Islet precursor cell (in vitro differentiated cells): Measurements from ENCODE around the gene GID4.

Experiments used
- DNase-seq: peaks from one replicate; pipeline ENCODE4 v3.0.0-alpha.2; 2018

The GID4 gene

GRCh38 chr17:18017958-18018357, 21.2 kb upstream of the GID4 start:
- DNase-seq, result no peak

GRCh38 chr17:18018411-18018921, 20.7 kb upstream of the GID4 start:
- no peak for DNase-seq

- DNase-seq, result no peak
Observed at GRCh38 chr17:18019838-18020154, 19.4 kb upstream of the GID4 start.

GRCh38 chr17:18020971-18021370, 18.2 kb upstream of the GID4 start:
- no peak for DNase-seq

DNA sequence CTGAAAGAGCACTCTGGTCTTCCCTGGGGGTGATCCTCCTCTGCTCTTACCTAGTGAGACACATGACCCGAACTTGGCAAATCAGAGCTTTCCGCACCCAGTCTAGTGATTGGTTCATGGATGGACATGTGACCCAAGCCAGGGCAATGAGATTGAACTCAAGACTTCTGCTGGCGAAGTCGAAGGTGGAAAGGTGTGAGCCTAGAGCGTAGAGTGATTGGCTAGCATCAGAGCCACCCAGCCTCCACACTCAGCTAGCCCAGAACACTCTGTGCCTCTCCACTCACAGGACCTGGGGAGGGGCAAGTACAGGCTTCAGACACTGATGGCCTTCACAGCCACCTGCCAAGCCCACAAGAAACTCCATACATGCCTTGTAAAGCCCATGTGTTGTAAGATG, 17.8 kb upstream of the GID4 start:
- DNase-seq, result no peak

GRCh38 chr17:18025241-18025944, 13.8 kb upstream of the GID4 start:
- no peak for DNase-seq

DNA sequence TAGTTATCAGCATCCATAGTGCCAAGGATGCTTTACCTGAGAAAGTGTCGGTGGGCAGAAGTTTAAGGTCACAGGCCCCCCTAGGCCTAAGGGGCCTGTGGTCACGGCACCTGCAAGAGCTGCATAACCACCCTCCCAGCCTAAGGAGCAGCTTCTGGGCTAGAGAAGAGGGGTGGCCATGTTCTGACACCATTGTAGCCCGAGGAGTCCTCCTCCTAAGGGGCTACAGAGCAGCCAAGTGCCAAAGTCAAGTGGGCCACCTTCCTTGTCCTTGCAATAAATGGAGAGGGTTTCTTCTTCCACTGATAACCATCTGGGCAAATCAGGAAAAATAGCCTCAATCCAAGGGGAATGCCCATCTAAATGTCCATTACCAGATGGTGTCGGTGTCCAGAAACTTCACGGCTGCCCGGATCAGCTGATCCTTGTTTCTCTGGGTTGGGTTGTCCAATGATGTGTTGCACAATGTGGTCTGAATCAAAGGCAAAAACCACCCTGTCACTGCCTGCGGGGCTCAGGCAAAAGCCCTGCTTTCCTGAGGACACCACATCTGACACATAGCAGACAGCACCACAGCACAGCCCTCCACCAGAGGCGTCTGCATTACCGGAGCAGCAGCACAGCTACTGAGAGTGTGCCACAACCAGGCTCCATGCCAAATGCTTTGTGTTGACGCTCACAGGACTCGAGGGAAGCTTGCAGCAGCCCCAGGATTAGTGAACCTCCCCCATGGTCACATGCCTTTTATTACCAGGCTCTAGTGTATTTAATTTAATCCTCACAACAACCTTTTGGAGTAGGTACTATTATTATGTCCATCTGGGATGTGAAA, 13.0 kb upstream of the GID4 start:
- peak; percentile 71 for DNase-seq

DNA sequence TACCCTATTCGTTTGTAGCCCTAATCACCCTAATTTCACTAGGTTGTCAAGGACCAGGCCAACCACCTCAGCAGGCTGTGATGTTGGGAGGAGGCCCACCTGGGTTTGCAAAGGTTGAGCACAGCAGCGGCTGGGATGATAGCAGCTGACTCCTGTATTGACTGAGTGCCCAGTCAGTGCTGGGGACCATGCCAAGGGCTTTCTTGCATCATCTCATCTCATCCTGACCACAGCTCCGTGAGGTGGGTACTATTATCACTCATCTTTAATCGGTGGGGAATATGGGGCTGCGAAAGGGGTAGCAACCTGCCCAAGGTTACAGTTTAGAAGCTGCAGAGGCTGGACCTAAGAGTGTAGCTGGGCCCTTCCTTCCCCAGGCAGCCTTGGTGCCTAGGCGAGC, 11.9 kb upstream of the GID4 start:
- DNase-seq, result no peak

- DNase-seq, result peak; percentile 54
Observed at GRCh38 chr17:18028114-18028951, 10.9 kb upstream of the GID4 start.

DNA sequence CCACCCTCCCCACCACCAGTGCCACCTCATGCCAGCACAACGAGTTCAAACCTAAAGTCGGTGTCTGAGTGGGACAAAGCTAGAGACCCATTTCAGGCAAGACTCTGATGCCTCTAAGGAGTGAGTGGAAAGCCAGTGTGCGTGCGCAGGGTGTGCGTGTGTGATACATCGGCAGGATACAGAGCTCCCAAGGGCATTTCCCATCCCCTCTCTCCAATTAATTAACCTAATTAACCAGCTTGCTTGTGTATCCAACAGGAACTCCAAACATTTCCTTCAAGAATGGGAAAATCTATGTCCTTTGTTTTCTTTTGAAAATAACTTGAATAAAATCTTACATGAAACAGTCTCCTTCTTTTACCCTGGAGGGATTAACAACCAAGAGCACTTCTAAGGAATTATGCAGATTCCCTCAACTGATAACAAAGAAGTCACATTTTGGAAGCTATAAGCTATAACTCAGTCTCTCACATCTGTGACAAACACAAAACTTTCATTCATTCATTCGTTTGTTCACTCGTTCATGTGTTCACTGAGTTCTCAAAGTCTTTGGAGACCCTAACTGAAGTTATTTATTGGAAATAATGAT, 10.2 kb upstream of the GID4 start:
- DNase-seq, result peak; percentile 53

GRCh38 chr17:18031955-18032354, 7.3 kb upstream of the GID4 start:
- peak; percentile 83 for DNase-seq

DNA sequence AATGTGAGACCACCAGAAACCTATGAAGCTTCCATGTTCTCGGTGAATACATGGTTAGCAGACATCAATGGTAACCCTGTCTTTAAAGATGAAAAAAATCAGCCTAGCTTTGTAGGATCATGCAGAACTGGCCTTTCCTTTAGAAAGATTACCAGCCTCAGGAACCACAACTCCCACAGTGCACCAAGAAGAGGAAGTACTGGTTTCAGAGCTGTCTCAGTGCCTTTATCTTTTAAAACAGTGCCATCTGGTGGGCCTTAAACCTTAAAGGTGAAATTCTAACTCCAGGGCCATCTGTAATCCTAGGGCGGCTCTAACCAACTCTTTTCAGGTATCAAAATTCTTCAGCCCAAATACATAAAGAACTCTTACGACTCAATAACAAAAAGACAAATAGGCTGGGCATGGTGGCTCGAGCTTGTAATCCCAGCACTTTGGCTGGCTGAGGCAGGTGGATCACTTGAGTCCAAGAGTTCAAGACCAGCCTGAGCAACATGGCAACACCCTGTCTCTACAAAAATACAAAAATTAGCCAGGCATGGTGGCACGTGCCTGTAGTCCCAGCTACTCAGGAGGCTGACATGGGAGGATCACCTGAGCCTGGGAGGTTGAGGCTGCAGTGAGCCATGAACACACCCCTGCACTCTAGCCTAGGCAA, 5.6 kb upstream of the GID4 start:
- peak; percentile 83 for DNase-seq

DNA sequence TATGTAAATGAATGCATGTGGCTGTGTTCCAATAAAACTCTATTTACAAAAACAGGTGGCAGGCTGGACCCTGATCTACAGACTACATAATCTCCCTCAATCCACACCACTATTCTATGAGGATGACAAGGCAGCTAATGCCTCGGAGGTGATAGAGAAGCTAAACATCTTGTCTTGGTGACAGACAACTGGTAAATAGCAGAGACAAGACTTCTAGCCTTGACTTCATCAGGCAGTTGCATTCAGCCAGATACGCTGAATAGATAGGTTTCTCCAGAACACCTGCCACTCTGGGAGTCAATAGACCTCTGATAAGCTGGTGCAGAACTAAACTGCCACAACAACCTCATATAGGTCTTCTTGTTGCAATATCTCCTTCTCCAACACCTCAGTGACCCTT, 3.5 kb upstream of the GID4 start:
- DNase-seq, result no peak

- no peak for DNase-seq
Observed at GRCh38 chr17:18037486-18037885, 1.7 kb upstream of the GID4 start.

DNA sequence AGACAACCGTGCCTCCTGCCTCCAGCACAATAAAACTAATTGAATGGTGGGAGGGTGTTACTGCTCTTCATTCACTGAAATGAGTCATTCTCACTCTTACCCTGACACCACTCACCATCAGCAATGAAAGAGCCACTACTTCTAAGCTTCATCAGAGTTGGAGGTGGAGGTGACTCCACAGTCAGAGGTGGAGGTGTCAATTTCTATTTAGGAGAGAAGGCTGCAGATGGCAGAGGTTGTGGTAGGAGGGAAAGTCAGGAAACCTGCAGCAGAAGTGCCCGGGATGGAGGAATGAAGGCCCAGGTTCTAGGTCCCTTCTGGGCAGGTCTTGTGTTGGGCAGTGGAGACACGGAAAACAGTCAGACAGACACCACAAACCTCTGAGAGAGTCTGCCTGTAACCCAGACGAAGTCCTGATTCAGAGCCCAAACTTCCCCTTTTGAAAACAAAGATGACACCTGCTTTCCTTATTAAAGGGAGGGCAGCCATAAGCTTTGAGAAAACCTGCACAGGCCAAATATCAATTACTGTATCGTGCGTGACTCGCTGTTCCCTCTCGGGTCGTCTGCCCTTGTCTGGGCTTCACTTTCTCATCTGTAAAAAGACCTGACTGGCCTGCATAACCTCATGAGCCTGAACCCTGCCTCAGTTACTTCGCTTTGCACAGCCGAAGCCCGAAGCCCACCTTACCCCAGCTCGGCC, 908 bp upstream of the GID4 start:
- DNase-seq, result peak; percentile 52

- peak; percentile 83 for DNase-seq
Observed at GRCh38 chr17:18039535-18040260, 490 bp downstream of the GID4 start.

- DNase-seq, result peak; percentile 60
Observed at GRCh38 chr17:18040261-18040858, 1.2 kb downstream of the GID4 start.

DNA sequence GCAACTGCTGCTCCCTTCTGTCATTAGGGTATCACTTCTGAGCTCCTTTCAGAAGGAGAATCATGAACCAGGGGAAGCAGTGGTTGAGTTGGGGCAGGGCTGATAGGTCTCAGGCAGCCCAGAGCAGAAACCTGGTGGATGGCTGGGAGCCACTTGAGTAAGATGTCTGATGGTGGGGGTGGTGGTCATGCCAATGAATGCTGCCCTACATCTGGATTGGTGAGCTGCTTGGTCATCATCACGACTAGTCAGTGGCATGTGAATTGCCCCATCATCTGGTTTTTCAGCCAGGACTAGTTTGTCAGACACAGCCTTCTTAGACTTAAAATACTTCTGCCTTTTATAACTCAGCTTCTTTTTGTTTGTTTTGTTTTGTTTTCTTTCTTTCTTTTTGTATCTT, 2.6 kb downstream of the GID4 start:
- DNase-seq, result peak; percentile 61

DNA sequence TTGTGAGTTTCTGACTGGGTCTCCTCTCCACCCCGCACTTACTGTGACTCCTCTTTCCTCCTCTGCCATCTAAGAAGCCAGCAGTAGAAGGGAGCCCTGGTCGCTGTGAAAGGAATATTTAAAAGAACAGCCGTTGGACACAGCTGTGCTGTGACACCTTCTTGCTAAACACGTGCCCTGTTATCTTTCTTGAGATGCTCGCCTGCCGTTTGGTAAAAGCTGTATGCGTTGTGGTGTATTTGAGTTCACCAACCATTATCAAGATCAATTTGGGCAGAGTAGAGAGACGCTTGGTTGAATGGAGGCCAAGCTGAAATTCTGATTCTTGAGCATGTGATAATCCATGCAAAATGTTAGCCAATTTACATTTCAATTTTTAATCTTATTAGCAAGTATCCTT, 3.8 kb downstream of the GID4 start:
- no peak for DNase-seq

GRCh38 chr17:18043491-18043890, 4.3 kb downstream of the GID4 start:
- no peak for DNase-seq

DNA sequence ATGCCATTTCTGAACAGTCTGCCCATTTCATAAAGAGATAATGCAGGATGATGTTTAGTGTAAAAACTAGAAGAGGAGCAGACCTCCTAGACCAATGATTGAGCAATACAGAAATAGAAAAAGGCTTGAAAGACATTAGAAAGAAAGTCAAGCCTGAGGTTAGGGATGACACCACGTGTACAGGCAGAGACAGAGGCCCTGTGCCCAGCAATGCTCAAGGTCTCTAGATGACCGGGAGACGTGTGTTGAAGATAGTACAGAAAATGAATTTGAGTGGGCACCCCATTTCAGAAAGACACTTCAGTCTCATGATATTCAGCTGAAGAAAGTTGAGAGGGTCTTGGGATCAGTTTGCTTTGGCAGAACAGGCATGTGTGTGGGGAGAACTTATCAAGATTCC, 5.4 kb downstream of the GID4 start:
- no peak for DNase-seq
